ENCODE results near the gene SLA2.
"Not testable (repeated sequence)": the region's sequence is repeated elsewhere in the genome, so short reads cannot be mapped to it uniquely, and the experiment has no call there.

Gene SLA2

DNA sequence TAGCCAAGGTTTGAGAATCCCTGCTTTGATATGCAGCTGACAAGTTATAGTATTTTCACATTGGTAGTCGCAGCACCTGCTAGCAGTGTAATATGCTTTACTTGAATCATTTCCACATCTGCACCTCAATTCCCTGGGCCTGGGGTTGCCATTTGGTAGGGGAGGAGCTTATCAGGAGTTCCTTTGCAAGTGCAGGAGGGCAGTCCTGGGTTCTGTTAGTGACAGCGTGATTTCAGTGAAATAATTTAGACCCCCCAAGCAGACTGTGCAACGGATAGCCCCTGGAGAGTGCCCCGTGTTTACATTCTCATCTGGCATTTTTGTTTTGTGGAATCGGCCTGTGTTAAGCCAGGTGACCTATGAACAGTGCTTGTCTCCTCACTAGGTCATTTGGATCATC is 34.4 kb downstream of the SLA2 start:
- H4K20me1 ChIP-seq (ENCODE audit: insufficient read depth, low read length), result peaks cover 44% of the 10 kb centered on the region
- TF ChIP-seq CTCF (IDR thresholded peaks at IDR 0.05; ENCODE audit: borderline replicate concordance, extremely low read depth, low read length, poor library complexity, severe bottlenecking), result no peak
- no peak for TF ChIP-seq EZH2 (IDR thresholded peaks at IDR 0.05; ENCODE audit: borderline replicate concordance, low read depth, low read length, severe bottlenecking)

GRCh38 chr20:36608388-36608728 is 37.6 kb downstream of the SLA2 start:
- DNase-seq; H2AFZ ChIP-seq (ENCODE audit: low read depth, low read length); H3K9ac ChIP-seq (ENCODE audit: low read depth, low read length); ATAC-seq (ENCODE audit: insufficient read depth, low read depth); H3K4me3 ChIP-seq (ENCODE audit: low read depth in 1 of 2, low read length in 2 of 2); H3K27me3 ChIP-seq (ENCODE audit: insufficient read depth, low read length, poor library complexity); H3K9me3 ChIP-seq (ENCODE audit: insufficient read depth, low read length, severe bottlenecking); H3K27ac ChIP-seq (ENCODE audit: low read length): not testable (repeated sequence)
- H3K4me1 ChIP-seq (ENCODE audit: insufficient read depth, low read length), result peaks cover 30% of the 10 kb centered on the region
- 0 out of 2 replicates have a peak overlapping the region, but pooled peaks have one; percentile 85 for H3K4me2 ChIP-seq (ENCODE audit: insufficient read depth, low read length)
- peaks cover 60% of the 10 kb centered on the region for H3K36me3 ChIP-seq (ENCODE audit: insufficient read depth, low read length)
- H4K20me1 ChIP-seq (ENCODE audit: insufficient read depth, low read length), result peaks cover 46% of the 10 kb centered on the region
- peaks cover 39% of the 10 kb centered on the region for H3K79me2 ChIP-seq (ENCODE audit: insufficient read depth, low read length)

More for the DNA sequence above, 34.4 kb downstream of the SLA2 start:
- peaks cover 17% of the 10 kb centered on the region for H3K4me1 ChIP-seq (ENCODE audit: insufficient read depth, low read length)
- H3K4me3 ChIP-seq (ENCODE audit: low read depth in 1 of 2, low read length in 2 of 2), result no peak overlapping the region
- no peak overlapping the region for H3K27ac ChIP-seq (ENCODE audit: low read length)
- H3K36me3 ChIP-seq (ENCODE audit: insufficient read depth, low read length), result peaks cover 78% of the 10 kb centered on the region
- H2AFZ ChIP-seq (ENCODE audit: low read depth, low read length), result no peak overlapping the region
- H3K79me2 ChIP-seq (ENCODE audit: insufficient read depth, low read length), result peaks cover 28% of the 10 kb centered on the region
- no peak overlapping the region for H3K9ac ChIP-seq (ENCODE audit: low read depth, low read length)
- DNase-seq (no peak), ATAC-seq (ENCODE audit: insufficient read depth, low read depth) (no peak)
- H3K9me3 ChIP-seq (ENCODE audit: insufficient read depth, low read length, severe bottlenecking), result no peaks in the 10 kb centered on the region
- no peaks in the 10 kb centered on the region for H3K27me3 ChIP-seq (ENCODE audit: insufficient read depth, low read length, poor library complexity)
- no peak overlapping the region for H3K4me2 ChIP-seq (ENCODE audit: insufficient read depth, low read length)

GRCh38 chr20:36607586-36608387 is 38.2 kb downstream of the SLA2 start:
- peak overlapping the region; percentile 85 for H3K9ac ChIP-seq (ENCODE audit: low read depth, low read length)
- no peak overlapping the region for H2AFZ ChIP-seq (ENCODE audit: low read depth, low read length)
- H4K20me1 ChIP-seq (ENCODE audit: insufficient read depth, low read length), result peaks cover 46% of the 10 kb centered on the region
- no peak for DNase-seq
- peak overlapping the region; percentile 85 for H3K4me2 ChIP-seq (ENCODE audit: insufficient read depth, low read length)
- H3K79me2 ChIP-seq (ENCODE audit: insufficient read depth, low read length), result peaks cover 39% of the 10 kb centered on the region
- peaks cover 54% of the 10 kb centered on the region for H3K36me3 ChIP-seq (ENCODE audit: insufficient read depth, low read length)
- H3K27me3 ChIP-seq (ENCODE audit: insufficient read depth, low read length, poor library complexity), result no peaks in the 10 kb centered on the region
- H3K9me3 ChIP-seq (ENCODE audit: insufficient read depth, low read length, severe bottlenecking), result no peaks in the 10 kb centered on the region
- H3K4me3 ChIP-seq (ENCODE audit: low read depth in 1 of 2, low read length in 2 of 2), result peak overlapping the region in 1 of 2 experiments; percentile 86; a peak in 1 of 4 replicates
- TF ChIP-seq CTCF (IDR thresholded peaks at IDR 0.05; ENCODE audit: borderline replicate concordance, extremely low read depth, low read length, poor library complexity, severe bottlenecking), result no peak
- TF ChIP-seq EZH2 (IDR thresholded peaks at IDR 0.05; ENCODE audit: borderline replicate concordance, low read depth, low read length, severe bottlenecking), result no peak
- peaks cover 30% of the 10 kb centered on the region for H3K4me1 ChIP-seq (ENCODE audit: insufficient read depth, low read length)
- no peak for ATAC-seq (ENCODE audit: insufficient read depth, low read depth)
- no peak overlapping the region for H3K27ac ChIP-seq (ENCODE audit: low read length)

GRCh38 chr20:36606158-36607066 is 39.6 kb downstream of the SLA2 start:
- H2AFZ ChIP-seq (ENCODE audit: low read depth, low read length), result peak overlapping the region; percentile 82
- no peaks in the 10 kb centered on the region for H3K27me3 ChIP-seq (ENCODE audit: insufficient read depth, low read length, poor library complexity)
- peak overlapping the region; percentile 85 for H3K4me2 ChIP-seq (ENCODE audit: insufficient read depth, low read length)
- no peaks in the 10 kb centered on the region for H3K9me3 ChIP-seq (ENCODE audit: insufficient read depth, low read length, severe bottlenecking)
- H3K27ac ChIP-seq (ENCODE audit: low read length), result peak overlapping the region; percentile 77
- H3K4me3 ChIP-seq (ENCODE audit: low read depth in 1 of 2, low read length in 2 of 2), result peak overlapping the region; percentile 86
- ATAC-seq (ENCODE audit: insufficient read depth, low read depth) (no peak), DNase-seq (peak; percentile 38)
- H3K79me2 ChIP-seq (ENCODE audit: insufficient read depth, low read length), result peaks cover 39% of the 10 kb centered on the region
- H3K4me1 ChIP-seq (ENCODE audit: insufficient read depth, low read length), result peaks cover 30% of the 10 kb centered on the region
- TF ChIP-seq EZH2 (IDR thresholded peaks at IDR 0.05; ENCODE audit: borderline replicate concordance, low read depth, low read length, severe bottlenecking), result no peak
- no peak for TF ChIP-seq CTCF (IDR thresholded peaks at IDR 0.05; ENCODE audit: borderline replicate concordance, extremely low read depth, low read length, poor library complexity, severe bottlenecking)
- H3K9ac ChIP-seq (ENCODE audit: low read depth, low read length), result peak overlapping the region; percentile 85
- peaks cover 35% of the 10 kb centered on the region for H4K20me1 ChIP-seq (ENCODE audit: insufficient read depth, low read length)
- H3K36me3 ChIP-seq (ENCODE audit: insufficient read depth, low read length), result peaks cover 40% of the 10 kb centered on the region

All from DND-41 (cell line).